ENCODE results near the gene TMEFF2. TPM values are rescaled to one million over a fixed set of nuclear protein-coding genes. Genes with fewer than 3 reads are reported as not detected.
A peak's percentile ranks its signal among the peaks of the same experiment; 100 is the strongest.

Gene TMEFF2
- total RNA-seq, 2 donors from 2014 or later: 0.09 TPM; not detected in 1

DNA sequence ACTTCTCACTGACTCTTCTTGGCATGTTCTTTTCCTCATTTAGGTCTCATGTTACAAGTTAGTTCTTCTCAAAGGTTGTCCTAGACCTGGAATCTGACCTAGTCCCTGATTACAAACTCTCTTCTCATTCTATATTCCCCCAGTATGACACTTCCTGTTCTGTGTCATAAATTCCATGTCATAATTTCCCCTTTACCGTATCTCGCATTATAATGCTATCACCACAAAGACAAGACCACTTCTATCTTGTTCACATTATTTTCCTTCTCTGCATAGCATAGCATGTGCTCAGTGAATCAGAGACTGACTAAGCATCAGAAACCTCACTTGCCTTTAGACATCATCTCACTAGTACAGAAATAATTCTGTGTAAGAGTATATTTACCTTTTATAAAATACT lies 284.2 kb downstream of the TMEFF2 start:
- H3K4me1 ChIP-seq (ENCODE audit: control insufficient read depth, insufficient read depth, low read length): no peaks in the 10 kb centered on the region
- no peak for DNase-seq
- H3K36me3 ChIP-seq (ENCODE audit: control insufficient read depth, insufficient read depth, low read length): no peaks in the 10 kb centered on the region
- no peaks in the 10 kb centered on the region for H3K27me3 ChIP-seq (ENCODE audit: control insufficient read depth, insufficient read depth, low read length, poor library complexity, severe bottlenecking)
- H3K4me1 Mint-ChIP-seq: peaks cover 4% of the 10 kb centered on the region
- H3K4me3 Mint-ChIP-seq: no peak overlapping the region
- TF ChIP-seq CTCF (conservative IDR thresholded peaks at IDR 0.05): no peak
- H3K27ac ChIP-seq (ENCODE audit: low read depth, low read length): no peak overlapping the region
- H3K27me3 Mint-ChIP-seq (ENCODE audit: insufficient read depth): no peaks in the 10 kb centered on the region
- no peak overlapping the region for H3K27ac Mint-ChIP-seq
- no peaks in the 10 kb centered on the region for H3K9me3 Mint-ChIP-seq
- H3K4me3 ChIP-seq (ENCODE audit: low read length): no peak overlapping the region
- no peaks in the 10 kb centered on the region for H3K36me3 Mint-ChIP-seq (ENCODE audit: low read depth)
- H3K9me3 ChIP-seq (ENCODE audit: control insufficient read depth, low read length): no peaks in the 10 kb centered on the region
- 97 to 100% methylated on average over 2 of the region's 2 CpGs for WGBS, 2 experiments (ENCODE audit: insufficient coverage in 1 of 2, insufficient read length in 1 of 2)
- H3K9ac ChIP-seq (ENCODE audit: extremely low read depth, low read length, poor library complexity, severe bottlenecking): no peak overlapping the region

GRCh38 chr2:191908874-191909273 lies 285.9 kb downstream of the TMEFF2 start:
- Mint-ChIP-seq H3K27me3 (ENCODE audit: insufficient read depth) (no peaks in the 10 kb centered on the region), H3K4me1 (peaks cover 4% of the 10 kb centered on the region)

GRCh38 chr2:191907545-191907944 lies 287.2 kb downstream of the TMEFF2 start:
- Mint-ChIP-seq H3K9me3 (peaks cover 4% of the 10 kb centered on the region), H3K36me3 (ENCODE audit: low read depth) (no peaks in the 10 kb centered on the region), H3K27ac (no peak overlapping the region), H3K4me1 (peaks cover 4% of the 10 kb centered on the region), H3K27me3 (ENCODE audit: insufficient read depth) (no peaks in the 10 kb centered on the region), H3K4me3 (no peak overlapping the region)
- Histone ChIP-seq H3K9ac (ENCODE audit: extremely low read depth, low read length, poor library complexity, severe bottlenecking) (no peak overlapping the region), H3K9me3 (ENCODE audit: control insufficient read depth, low read length) (no peaks in the 10 kb centered on the region), H3K27ac (ENCODE audit: low read depth, low read length) (no peak overlapping the region), H3K36me3 (ENCODE audit: control insufficient read depth, insufficient read depth, low read length) (no peaks in the 10 kb centered on the region), H3K4me3 (ENCODE audit: low read length) (no peak overlapping the region), H3K4me1 (ENCODE audit: control insufficient read depth, insufficient read depth, low read length) (no peaks in the 10 kb centered on the region), H3K27me3 (ENCODE audit: control insufficient read depth, insufficient read depth, low read length, poor library complexity, severe bottlenecking) (no peaks in the 10 kb centered on the region)
- 69 to 89% methylated on average over 3 of the region's 3 CpGs for WGBS, 2 experiments (ENCODE audit: insufficient coverage in 1 of 2, insufficient read length in 1 of 2)
- peak; percentile 41 for TF ChIP-seq CTCF (conservative IDR thresholded peaks at IDR 0.05)
- DNase-seq: no peak

More at GRCh38 chr2:191908874-191909273, 285.9 kb downstream of the TMEFF2 start:
- H3K4me3 Mint-ChIP-seq: no peak overlapping the region
- H3K9me3 Mint-ChIP-seq: no peaks in the 10 kb centered on the region
- Histone ChIP-seq H3K36me3 (ENCODE audit: control insufficient read depth, insufficient read depth, low read length) (no peaks in the 10 kb centered on the region), H3K27me3 (ENCODE audit: control insufficient read depth, insufficient read depth, low read length, poor library complexity, severe bottlenecking) (no peaks in the 10 kb centered on the region), H3K4me3 (ENCODE audit: low read length) (no peak overlapping the region), H3K4me1 (ENCODE audit: control insufficient read depth, insufficient read depth, low read length) (no peaks in the 10 kb centered on the region), H3K27ac (ENCODE audit: low read depth, low read length) (no peak overlapping the region), H3K9ac (ENCODE audit: extremely low read depth, low read length, poor library complexity, severe bottlenecking) (no peak overlapping the region), H3K9me3 (ENCODE audit: control insufficient read depth, low read length) (no peaks in the 10 kb centered on the region)
- no peak for TF ChIP-seq CTCF (conservative IDR thresholded peaks at IDR 0.05)
- DNase-seq: no peak
- H3K36me3 Mint-ChIP-seq (ENCODE audit: low read depth): no peaks in the 10 kb centered on the region
- H3K27ac Mint-ChIP-seq: no peak overlapping the region
